ENCODE measurements around the gene SLC8B1.

DNA sequence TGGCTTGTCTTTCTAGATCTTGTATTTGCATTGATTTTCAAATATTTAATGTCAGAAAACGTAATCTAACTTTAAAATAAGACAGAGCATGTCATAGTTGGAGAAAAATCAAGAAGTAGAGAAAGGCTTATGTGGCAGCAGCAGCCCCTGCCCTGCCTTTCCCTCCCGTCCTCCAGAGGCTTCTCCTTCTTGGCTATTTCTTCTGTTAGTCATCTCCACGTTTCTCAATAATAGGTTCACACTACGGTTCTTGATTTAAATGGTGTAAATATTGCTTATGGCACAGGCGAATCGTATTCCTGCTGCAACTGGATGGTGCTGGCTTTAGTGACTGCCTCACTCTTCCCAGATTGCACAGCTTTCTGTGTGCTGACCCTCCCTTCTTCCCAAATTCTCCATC, 42.8 kb downstream of the SLC8B1 start:
- TF ChIP-seq CTCF (IDR thresholded peaks at IDR 0.05; ENCODE audit: low read length) (no peak), EZH2 (IDR thresholded peaks at IDR 0.05; ENCODE audit: borderline replicate concordance, low read length) (no peak)
